Activated CD4-positive, alpha-beta T cell treated with anti-CD3 and anti-CD28 coated beads for 1 hour (primary cell): ENCODE results near the gene UPF2.

Experiments used
- DNase-seq: peaks from one replicate; pipeline ENCODE4 v3.0.0-alpha.2; 2020

The UPF2 gene

GRCh38 chr10:11959966-11960365 is 82.6 kb downstream of the UPF2 start:
- DNase-seq, result no peak

- no peak for DNase-seq
These were observed 83.7 kb downstream of the UPF2 start for GRCh38 chr10:11958956-11959355.

GRCh38 chr10:11951695-11952094 is 90.9 kb downstream of the UPF2 start:
- DNase-seq, result no peak

- no peak for DNase-seq
These were observed 92.1 kb downstream of the UPF2 start for GRCh38 chr10:11950325-11951018.

GRCh38 chr10:11949152-11949551 is 93.5 kb downstream of the UPF2 start:
- no peak for DNase-seq

- DNase-seq, result no peak
These were observed 96.0 kb downstream of the UPF2 start for GRCh38 chr10:11946652-11947051.

GRCh38 chr10:11936389-11937152 is 106.0 kb downstream of the UPF2 start:
- no peak for DNase-seq

GRCh38 chr10:11934262-11934661 is 108.3 kb downstream of the UPF2 start:
- DNase-seq, result no peak

- no peak for DNase-seq
These were observed 108.9 kb downstream of the UPF2 start for GRCh38 chr10:11933577-11934223.

- no peak for DNase-seq
These were observed 111.6 kb downstream of the UPF2 start for GRCh38 chr10:11931038-11931437.

GRCh38 chr10:11930312-11930978 is 112.2 kb downstream of the UPF2 start:
- DNase-seq, result no peak

GRCh38 chr10:11927746-11928145 is 114.9 kb downstream of the UPF2 start:
- no peak for DNase-seq

- no peak for DNase-seq
These were observed 120.7 kb downstream of the UPF2 start for GRCh38 chr10:11921800-11922392.

GRCh38 chr10:11919271-11919670 is 123.3 kb downstream of the UPF2 start:
- DNase-seq, result no peak

GRCh38 chr10:11918384-11918783 is 124.2 kb downstream of the UPF2 start:
- no peak for DNase-seq

GRCh38 chr10:11913079-11913641 is 129.4 kb downstream of the UPF2 start:
- DNase-seq, result no peak

- no peak for DNase-seq
These were observed 132.5 kb downstream of the UPF2 start for GRCh38 chr10:11910102-11910501.

- no peak for DNase-seq
These were observed 133.0 kb downstream of the UPF2 start for GRCh38 chr10:11909618-11910017.

- DNase-seq, result no peak
These were observed 133.6 kb downstream of the UPF2 start for GRCh38 chr10:11908991-11909390.

GRCh38 chr10:11908536-11908935 is 134.1 kb downstream of the UPF2 start:
- DNase-seq, result no peak

- no peak for DNase-seq
These were observed 134.7 kb downstream of the UPF2 start for GRCh38 chr10:11907914-11908313.

GRCh38 chr10:11906714-11907113 is 135.9 kb downstream of the UPF2 start:
- DNase-seq, result no peak

- DNase-seq, result no peak
These were observed 140.0 kb downstream of the UPF2 start for GRCh38 chr10:11902646-11903045.
